GM04504 (cell line): ENCODE measurements around the gene PGM2.
A peak's percentile ranks its signal among the peaks of the same experiment; 100 is the strongest.

Source experiments
- DNase-seq: peaks from one replicate; pipeline ENCODE4 v3.0.0-alpha.2; 2012; ENCODE audit warnings: low read depth

Gene PGM2

DNA sequence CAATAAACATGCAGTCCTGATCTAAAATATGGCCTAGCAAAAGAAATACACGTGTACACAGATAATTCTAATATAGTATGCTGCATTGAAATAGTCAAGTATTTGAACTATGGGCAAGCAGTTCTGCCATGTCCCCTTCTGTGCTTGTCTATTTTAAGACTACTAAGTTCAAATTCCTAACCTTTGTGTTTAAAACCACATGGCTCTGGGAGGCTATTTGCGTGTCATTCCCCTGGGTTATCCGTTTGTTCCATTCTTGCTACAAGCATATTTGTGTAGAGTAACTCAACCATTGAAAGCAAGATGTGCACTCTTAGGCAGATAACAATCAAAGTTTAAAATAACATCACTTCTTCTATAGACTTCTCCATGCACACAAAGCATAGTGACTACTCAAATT lies 39.0 kb downstream of the PGM2 start:
- DNase-seq = no peak

DNA sequence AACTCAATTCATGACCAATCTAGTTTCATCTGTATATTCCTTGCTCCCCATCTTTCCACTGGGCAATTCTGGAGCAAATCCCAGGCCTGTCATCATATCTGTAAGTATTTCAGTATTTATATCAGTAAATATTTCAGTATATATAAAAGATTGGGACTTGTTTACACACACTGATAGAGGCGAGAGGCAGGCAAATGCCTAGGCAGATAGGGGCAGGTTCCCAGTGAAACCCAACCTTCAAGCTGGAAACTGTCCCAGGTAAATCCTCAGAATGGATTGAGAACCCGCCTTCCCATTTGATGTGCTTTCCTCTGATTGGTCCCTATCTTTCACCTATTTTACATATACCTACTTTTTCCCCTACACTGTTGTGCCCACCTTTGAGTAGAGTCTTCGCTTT lies 40.6 kb downstream of the PGM2 start:
- no peak for DNase-seq

DNA sequence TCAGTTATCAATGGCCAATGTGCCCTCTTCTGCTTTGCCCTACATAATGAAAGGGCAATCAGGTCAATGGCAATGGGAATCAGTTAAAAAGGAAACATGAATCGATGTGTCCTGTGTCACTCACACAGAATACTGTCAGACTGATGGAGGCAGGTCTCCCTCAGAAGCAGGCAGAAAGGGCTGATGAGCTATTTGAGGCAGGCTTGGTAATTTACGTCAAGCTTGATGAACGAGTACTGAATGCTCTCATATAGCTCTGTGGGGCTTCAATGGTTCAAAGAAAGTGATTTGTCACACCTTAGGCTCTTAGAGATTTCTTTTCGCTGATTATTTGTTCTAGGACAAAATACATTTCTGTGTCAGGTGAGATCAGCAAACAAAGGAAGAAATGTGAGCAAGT lies 41.8 kb downstream of the PGM2 start:
- DNase-seq = no peak

DNA sequence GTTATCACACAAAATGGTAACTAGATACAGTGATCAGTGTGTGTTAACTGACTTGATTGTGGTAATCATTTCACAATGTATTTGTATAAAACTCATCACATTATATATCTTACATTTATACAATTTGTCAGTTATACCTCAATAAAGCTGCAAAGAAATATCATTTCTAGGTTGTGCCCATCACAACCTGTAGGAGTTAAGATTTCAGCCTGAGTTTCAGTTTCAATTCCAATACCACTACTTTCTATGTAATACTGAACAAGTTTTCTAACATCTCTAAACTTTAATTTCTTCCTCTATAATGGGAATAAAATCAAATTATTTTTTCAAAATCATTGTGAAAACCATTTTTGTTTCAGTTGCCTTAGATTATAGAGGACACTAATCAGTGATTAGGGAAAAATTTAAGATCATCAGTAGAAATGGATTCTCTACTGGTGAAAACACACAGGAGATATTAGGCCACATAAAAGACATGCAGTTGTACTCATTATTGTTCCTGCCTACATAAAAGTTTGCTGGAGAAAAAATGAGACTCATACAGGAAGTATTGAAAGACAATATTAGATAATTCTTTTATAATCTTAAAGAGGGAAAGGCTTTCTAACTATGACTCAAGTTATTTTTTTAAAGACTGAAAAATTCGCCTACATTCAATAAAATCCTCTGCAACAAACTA lies 46.0 kb downstream of the PGM2 start:
- DNase-seq = no peak

DNA sequence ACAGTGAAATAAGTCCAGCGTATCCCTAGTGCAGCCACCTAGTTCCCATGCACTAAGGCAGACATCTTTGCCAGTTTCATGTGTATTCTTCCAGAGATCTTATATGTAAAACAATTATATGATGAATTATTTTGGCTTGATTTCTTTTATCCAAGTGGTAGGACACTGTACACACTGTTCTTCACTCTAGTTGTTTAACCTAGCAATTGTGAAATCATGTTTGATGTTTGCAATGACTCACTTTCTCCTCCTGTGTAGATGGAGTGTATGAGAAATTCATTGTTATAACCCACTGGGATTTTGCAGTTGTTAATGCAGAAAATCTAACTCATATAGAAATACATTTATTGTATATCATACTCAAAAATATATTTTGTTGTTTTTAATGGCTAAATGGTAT lies 46.9 kb downstream of the PGM2 start:
- DNase-seq = no peak

DNA sequence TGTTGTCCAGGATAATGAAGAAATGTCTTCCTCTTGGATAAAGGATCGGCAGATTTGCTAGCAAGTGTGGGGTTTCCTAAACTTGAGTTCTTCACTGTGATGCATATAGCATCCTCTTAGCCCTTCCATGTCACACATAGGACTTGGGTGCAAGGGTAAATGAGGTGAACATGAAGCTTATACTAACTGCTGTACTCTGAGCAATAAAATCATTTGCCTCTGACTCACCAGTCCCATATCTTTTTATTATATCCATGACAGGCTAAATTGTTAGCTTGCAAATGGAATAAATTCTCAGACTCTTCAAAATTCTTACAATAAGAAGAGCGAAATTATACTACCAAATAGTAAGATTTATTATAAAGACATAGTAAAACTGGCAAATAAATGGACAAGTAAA lies 49.7 kb downstream of the PGM2 start:
- DNase-seq = peak; percentile 8

DNA sequence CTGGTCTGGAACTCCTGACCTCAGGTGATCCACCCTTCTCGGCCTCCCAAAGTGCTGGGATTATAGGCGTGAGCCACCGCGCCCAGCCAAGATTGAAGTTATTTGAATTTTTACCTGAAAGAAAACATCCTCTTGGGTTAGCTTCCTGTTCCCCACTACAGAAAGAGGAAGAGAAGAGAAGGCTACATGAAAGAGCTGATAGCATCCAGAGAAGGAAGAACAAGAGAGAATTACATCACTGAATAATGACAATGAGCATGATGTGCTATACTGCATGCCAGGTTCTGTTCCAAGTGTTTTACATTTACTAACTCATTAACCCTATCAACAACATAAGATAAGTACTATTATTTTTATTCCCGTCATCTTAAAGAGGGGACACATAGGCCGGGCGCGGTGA lies 52.9 kb downstream of the PGM2 start:
- no peak for DNase-seq

DNA sequence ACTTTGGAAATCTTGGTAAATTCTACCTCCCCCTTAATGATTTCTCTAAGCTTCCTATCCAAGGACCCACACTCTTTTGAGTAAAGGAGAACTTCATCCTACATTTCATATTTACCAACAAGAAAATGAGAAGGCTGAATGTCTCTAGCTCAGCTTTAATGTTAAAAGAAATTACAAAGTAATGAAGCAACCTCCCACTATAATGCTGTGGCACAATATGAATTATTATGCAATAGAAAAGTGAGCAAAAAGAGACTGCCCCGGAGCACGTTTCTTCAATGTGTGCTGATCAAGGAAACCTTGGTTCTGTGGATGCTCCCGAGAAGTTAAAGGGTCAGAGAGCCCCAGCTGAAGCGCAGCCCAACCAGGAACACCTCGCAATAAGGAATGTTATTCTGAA lies 55.3 kb downstream of the PGM2 start:
- DNase-seq = no peak

DNA sequence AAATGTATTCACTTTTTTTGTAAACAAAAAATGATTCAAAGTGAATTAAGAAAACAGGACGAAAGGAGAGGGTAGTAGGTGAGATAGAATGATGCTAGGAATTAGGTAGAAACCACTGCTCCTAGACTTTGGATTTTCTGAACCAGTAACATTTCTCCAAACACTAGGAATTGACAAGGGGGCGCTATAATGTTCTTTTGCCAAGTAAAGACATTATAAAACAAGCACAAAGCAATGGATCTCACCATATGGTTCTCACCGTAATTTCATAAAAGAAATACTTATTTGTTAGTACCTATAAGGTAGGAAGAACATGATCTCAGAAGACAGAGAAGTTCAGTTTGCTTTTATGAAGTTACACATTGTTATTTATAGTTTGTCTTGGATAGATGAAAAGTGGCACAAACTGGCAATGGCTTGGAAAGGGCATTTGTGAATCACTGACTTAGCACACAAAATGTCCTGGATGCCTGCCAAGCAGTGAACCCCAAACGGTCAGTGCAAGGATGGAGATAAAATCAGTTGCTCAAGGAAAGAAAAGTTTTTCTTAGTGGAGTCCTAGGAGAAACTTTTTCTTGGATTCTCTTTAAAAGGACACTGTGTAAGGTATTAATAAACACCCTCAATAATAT lies 56.3 kb downstream of the PGM2 start:
- DNase-seq = no peak

DNA sequence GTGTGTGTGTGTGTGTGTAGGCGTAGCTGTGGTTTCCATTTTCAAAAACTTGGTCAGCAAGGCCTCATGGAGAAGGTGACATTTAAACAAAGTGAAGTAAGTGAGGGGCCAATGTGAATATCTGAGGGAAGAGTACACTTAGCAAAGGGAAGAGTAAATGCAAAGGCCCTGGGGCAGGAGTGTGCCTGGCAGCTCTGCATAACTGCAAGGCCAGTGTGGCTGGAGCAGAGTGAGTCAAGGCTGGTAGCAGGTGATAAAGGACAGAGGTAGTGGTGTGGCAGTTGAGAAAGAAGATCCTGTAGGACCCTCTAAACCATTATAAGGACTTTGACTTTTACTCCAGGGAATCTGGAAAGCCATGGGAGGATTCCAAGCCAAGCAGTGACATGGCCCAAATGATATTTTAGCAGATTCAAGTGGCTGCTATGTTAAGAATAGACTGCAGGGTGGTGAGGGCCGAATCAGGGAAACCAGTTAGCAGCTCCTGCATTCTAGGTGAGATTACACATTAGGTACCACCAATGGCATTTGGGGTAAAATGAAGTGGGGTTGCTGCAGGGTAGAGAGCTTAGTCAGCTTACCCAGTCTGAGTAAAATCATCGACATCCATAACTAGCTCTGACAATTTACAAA lies 58.5 kb downstream of the PGM2 start:
- DNase-seq = no peak

DNA sequence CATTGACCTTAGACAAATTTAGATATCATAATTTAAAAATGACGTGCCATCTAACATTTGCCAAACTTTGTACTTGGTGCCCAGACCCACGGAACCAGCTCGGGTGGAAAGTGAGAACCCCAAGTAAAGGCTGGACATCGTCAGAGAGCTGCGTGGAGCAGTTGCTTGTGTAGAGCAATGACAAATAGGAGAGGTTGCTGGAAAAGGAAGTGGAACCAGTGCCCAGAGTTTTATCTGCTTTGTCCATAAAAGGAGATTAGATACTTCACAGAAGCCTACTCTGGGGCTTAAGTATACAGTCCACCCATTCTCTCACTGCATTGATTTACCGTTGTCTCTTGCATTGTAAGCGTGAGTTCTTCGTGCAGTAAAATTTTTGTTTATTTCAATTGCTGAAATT lies 59.0 kb downstream of the PGM2 start:
- no peak for DNase-seq

DNA sequence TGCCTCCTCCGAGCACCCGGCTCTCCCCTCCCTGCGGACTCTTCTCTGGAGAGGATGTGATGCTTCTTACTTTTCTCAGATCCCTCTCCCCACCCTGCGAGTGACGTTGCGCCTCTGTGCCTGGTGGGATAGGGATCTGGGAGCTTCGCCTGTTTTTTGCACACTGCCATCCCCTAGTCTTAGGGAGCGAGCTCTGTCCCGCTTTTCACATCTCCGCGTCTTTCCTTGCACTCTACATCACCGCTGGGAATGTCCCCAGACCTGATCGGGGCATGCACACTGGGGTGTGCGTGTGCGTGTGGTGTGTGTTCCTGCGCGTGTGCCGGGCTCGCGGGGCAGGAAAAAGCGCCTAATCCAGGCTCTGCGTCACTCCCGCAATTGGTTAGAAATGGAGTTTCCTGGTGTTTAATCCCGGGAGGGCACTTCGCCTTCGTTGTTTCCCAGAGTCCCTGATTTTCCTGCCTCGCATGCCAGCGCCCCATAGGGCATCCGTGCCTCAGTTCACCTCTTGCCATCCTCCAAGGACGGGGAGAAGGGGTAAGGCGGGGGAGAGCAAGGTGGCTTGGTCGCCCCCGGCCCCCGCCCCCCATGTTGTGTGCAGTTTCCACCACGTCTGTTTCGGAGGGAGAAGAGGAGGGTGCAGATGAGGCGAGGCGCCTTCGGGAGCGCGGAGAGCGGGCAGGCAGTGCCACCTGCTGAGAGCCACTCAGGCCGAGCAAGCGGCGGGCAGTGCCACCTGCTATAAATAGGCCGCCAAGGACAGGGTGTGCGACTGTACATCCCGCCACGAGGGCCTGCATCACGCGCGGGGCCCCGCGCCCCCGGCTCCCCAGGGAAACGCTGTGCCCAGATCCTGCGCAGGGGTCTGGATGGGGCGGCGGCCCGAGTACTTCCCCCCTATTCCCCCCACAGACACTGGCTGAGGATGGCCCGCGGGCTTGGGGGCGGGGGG lies 63.6 kb downstream of the PGM2 start:
- DNase-seq = no peak

DNA sequence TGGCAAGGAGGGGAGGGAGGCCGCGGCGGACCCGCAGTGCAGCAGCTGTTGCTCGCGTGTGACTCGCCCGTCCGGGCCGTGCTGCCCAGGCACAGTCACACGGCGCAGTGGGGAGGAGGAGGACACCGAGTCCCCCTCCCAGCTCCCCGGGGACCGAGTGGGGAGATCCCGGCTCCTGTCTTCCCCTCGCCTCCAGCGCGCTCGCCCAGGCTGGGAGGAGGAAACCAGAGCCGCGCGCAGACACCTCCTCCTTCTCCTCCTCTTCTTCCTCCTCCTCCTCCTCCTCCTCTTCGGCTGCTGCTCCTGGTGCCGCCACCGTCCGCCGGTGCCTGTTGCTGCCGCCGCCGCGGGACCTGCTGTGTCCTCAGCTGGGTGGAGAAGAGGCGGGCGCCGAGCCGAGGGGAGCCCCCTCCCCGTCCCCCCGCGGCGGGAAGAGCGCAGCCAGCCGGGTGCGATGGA lies 64.3 kb downstream of the PGM2 start, which contains the start of gene TBC1D1:
TSS of gene TBC1D1 (plus strand) at position 284 of the 459 bp plus-strand sequence. CDS start 11,012 bp downstream, outside the sequence.
- DNase-seq = no peak

DNA sequence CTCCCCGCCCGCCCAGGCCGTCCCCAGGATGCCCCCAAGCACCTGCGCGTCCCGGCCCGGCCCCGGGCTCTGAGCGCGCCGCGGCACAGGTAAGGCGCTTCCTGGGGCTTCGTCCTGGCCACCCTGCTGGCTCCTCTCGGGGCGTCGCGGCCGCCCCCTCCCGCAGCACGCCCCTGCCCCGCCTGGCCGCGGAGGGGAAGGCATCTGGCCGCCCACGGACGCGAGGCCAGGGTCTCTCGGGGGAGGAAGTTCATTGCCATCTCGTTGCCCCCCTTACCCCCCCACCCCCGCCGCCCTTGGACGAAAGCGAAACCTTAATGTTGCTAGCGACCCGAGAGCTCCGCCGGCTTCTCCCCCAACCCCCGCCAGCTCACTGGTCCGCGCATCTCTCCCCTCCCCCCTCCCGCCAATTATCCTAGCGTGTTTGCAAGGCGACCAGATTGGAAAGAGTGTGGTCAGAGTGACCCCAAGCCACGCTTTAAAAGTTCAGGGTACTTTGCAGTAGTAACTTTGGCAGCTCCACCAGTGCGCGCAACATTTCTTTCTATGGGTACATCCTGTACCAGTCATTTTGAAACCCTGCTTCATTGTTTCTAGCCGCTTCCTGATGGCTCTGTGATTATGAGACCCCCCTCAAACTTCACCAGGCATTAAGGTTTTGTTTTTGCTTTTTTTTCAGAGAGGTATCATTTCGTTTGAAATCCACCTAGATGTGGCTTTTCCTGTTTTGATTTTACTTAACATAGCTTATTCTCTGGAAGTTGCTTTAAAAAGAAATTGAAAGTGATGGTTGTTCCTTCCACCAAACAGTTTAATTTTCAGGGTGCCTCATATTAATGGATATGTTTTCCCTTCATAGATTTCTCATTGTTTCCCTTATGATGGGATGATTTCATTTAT lies 65.0 kb downstream of the PGM2 start:
- DNase-seq = no peak

DNA sequence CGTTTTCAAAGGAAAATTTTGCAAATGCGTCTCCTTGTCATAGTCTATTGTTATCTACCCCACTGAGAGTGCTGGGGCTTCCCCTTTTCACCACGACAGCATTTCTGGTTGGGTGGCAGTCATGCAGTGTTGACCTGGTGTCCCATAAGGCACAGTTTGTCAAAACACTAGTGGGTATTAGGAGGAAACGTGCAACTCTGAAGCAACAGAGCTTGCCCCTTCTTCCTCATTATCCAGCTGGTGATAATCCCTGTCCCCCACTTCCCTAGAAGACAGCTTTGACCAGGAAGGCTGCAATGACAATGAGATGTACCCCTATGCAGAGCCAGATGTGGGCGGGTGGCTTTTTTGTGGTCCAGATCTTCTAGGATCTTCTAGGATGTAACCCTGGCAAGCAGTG lies 66.2 kb downstream of the PGM2 start:
- no peak for DNase-seq

DNA sequence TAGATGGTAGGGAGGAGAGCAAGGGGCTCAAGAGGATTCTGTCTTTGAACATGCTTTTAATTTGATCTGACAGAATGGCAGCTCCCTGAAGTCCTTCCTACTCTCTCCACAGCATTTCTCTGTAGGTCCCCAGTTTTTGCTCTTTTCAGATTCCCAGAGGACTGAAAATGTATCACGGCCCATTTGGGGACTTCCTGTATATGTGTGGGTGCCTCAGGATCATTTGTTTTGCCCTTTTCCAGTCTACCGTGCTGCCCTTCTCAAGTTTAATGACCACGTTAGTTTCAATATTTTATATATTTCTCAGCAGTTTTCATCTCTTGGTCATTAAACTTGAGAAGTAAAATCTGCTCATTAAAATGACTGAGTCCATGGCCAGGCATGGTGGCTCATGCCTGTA lies 66.7 kb downstream of the PGM2 start:
- no peak for DNase-seq

DNA sequence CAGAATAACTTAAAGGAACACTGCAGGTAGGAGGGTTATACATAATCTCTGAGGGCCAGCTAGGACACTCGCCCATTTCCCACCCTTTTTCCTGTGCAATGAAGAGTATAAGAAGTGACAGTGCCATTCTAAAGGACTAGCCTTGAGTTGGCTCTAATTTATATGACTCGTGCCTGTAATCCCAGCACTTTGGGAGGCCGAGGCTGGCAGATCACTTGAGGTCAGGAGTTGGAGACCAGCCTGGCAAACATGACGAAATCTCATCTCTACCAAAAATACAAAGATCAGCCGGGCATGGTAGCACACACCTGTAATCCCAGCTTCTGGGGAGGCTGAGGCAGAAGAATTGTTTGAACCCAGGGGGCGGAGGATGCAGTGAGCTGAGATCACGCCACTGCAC lies 68.8 kb downstream of the PGM2 start:
- DNase-seq = no peak

DNA sequence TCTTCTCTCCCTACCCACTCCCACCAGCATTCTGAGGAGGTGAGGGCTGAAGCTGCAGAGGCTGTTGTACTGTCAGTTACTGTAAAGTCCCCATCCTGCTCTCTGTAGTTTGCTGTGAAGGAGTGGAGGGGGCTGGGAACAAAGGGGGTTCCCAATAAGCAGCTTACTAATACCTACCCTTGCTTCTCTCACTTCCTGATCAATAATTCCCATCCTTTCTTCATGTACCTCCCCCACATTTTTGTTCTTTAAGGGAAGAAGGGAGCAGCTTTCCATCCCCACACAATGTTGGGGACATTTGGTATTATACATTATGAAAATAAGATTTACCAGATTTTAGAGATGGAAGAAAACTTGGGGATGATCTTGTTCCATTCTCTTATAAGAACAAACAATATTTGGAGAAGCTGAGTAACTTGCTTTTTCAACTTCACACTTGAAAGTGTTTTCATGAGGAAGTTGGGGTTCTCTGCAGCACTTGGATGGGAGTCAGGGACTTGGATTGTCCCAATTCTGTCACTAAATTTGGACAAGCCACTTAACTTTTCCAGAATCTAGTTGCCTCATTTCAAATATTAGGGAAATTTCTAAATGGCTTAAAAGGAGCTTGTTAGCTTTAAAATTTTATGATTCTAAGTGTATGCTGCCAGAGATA lies 69.8 kb downstream of the PGM2 start:
- DNase-seq = no peak

DNA sequence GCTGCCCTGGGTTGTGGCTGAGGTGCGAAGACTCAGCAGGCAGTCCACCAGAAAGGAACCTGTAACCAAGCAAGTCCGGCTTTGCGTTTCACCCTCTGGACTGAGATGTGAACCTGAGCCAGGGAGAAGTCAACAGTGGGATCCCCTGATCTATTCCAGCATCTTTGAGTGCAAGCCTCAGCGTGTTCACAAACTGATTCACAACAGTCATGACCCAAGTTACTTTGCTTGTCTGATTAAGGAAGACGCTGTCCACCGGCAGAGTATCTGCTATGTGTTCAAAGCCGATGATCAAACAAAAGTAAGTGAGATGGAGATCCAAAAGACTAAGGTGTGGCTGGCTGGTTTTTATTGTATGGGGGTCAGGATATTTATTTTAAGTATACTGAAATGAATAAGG lies 75.7 kb downstream of the PGM2 start:
- no peak for DNase-seq
